Adrenal gland (tissue), 5 donors: Measurements from ENCODE around the gene POLR3K.

Experiments
- CTCF ChIP-seq, 6 experiments: fragments of 450-650 bp in 4 of 6; fragments of 200-600 bp in 2 of 6; sonication (generic) in 1 of 6; IDR thresholded peaks; 1 replicate in 5 of 6; 2 replicates in 1 of 6; pipeline versions ENCODE4 v1.5.1 to v1.8.0; 2016 to 2021; ENCODE audit warnings: antibody characterized with exemption in 6 of 6, mild to moderate bottlenecking in 2 of 6, moderate library complexity in 1 of 6
- POLR2A ChIP-seq, 2 donors: fragments of 450-650 bp; IDR thresholded peaks; one replicate each; pipeline ENCODE4 v1.6.1; 2017; ENCODE audit warnings: antibody characterized with exemption in 2 of 2, mild to moderate bottlenecking in 2 of 2, moderate library complexity in 1 of 2
- donor health status: DM: no; HTN: no; CAD: no.

DNA sequence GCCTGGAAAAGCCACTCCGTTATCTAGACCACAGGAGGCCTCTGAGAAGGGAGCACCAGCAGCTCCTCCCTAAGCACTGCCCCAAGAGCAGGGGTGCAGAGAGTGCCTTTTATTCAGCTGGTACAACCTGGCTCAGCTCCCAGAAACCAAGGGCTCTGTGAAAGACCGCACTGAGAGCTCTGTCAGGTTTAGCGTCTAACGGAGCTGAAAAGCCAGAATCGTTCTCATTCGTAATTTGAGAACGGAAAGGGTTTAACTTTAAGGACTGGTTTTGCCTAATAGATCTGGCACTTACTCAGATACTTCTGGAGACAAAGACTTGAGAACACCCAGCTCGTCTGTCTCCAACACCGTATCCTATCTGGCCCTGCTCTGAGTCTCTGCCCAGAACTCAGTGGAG lies 38.1 kb upstream of the POLR3K start:
- TF ChIP-seq CTCF (IDR thresholded peaks at IDR 0.05) (no peak), POLR2A (IDR thresholded peaks at IDR 0.05) (peak in 1 of 2 donors; percentile 26)
